Smooth muscle cell of the umbilical artery (primary cell): ENCODE results near the gene TAF11L5. TPM values are rescaled to one million over a fixed set of nuclear protein-coding genes. Genes with fewer than 3 reads are reported as not detected.

Source experiments
- total RNA-seq: library from RNA; depleted of rRNA; stranded (reverse); fragments of >200 nt; gene quantifications from 2 replicates; pipeline ENCODE4 v1.2.3, GENCODE V29; 2014

The TAF11L5 gene
- total RNA-seq: not detected in 2 replicates

GRCh38 chr5:17524935-17525334 lies at the start of gene TAF11L5:
Gene TAF11L5 (plus strand): TSS chr5:17525235.

GRCh38 chr5:17497931-17498330 lies 27.1 kb upstream of the TAF11L5 start, which contains the start of gene TAF11L2:
Gene TAF11L2 (plus strand): TSS chr5:17498231.

GRCh38 chr5:17518067-17518466 lies 7.0 kb upstream of the TAF11L5 start, which contains the start of gene TAF11L3:
Gene TAF11L3 (plus strand): TSS chr5:17518367.

DNA sequence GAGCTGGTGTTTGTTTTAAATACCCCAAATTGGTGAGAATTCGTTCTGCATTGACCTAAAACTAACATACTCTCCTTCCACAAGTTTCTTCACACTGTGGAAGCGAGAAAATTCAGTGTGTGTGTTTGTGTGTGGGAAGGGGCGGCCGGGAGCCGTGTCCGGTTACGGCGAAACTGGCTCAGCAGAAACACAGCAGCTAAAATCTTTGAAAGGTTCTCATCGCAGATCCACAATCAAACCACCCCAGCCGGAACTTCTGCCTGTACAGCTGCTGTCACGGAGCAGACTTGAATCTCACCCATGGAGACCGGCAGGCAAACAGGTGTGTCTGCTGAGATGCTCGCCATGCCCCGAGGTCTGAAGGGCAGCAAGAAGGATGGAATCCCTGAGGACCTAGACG lies 3.5 kb upstream of the TAF11L5 start, which contains the start of gene TAF11L4:
Gene TAF11L4 (plus strand): TSS at position 301 of the 400 bp plus-strand sequence.

GRCh38 chr5:17528369-17528768 lies 3.3 kb downstream of the TAF11L5 start, which contains the start of gene TAF11L6:
Gene TAF11L6 (plus strand): TSS chr5:17528669.

Other genes starting within 250 kb of the TAF11L5 start
- not detected in 2 replicates for gene TAF11L2, start 27.0 kb upstream of the TAF11L5 start, total RNA-seq
- not detected in 2 replicates for gene TAF11L3, start 6.9 kb upstream of the TAF11L5 start, total RNA-seq
- gene TAF11L4, start 3.4 kb upstream of the TAF11L5 start, total RNA-seq: not detected in 2 replicates
- not detected in 2 replicates for gene TAF11L6, start 3.4 kb downstream of the TAF11L5 start, total RNA-seq
- gene TAF11L7, start 60.5 kb downstream of the TAF11L5 start, total RNA-seq: not detected in 2 replicates
- gene TAF11L8, start 65.7 kb downstream of the TAF11L5 start, total RNA-seq: not detected in 2 replicates
- gene TAF11L9, start 69.2 kb downstream of the TAF11L5 start, total RNA-seq: not detected in 2 replicates
- gene TAF11L10, start 72.6 kb downstream of the TAF11L5 start, total RNA-seq: not detected in 2 replicates
- gene TAF11L11, start 78.9 kb downstream of the TAF11L5 start, total RNA-seq: not detected in 2 replicates
- not detected in 2 replicates for gene TAF11L12, start 85.2 kb downstream of the TAF11L5 start, total RNA-seq
- gene TAF11L13, start 106.9 kb downstream of the TAF11L5 start, total RNA-seq: not detected in 2 replicates
- gene TAF11L14, start 109.2 kb downstream of the TAF11L5 start, total RNA-seq: not detected in 2 replicates